ENCODE data around the gene HMBS.

GRCh38 chr11:119092880-119093842, 8.5 kb downstream of the HMBS start:
- TF ChIP-seq CTCF (IDR thresholded peaks at IDR 0.05; ENCODE audit: low read length) (no peak), EZH2 (IDR thresholded peaks at IDR 0.05; ENCODE audit: borderline replicate concordance, low read length) (no peak)
